Uterus (tissue), 4 donors: ENCODE measurements around the gene DAD1. TPM values are rescaled to one million over a fixed set of nuclear protein-coding genes. Genes with fewer than 3 reads are reported as not detected.
"Not testable (repeated sequence)": the region's sequence is repeated elsewhere in the genome, so short reads cannot be mapped to it uniquely, and the experiment has no call there.

Experiments
- DNase-seq, 2 donors: peaks; one replicate each; pipeline ENCODE4 v3.0.0-alpha.2; 2019 to 2020
- H3K27ac ChIP-seq, 2 donors: fragments of 200-600 bp; sonication (generic); 1 replicate in 1 of 2; 2 replicates in 1 of 2; pipeline ENCODE4 v1.5.1; 2016 to 2018
- H3K27me3 ChIP-seq, 2 donors: fragments of 200-600 bp; sonication (generic); one replicate each; pipeline ENCODE4 v1.5.1; 2018 to 2019; ENCODE audit warnings: control low read depth in 1 of 2
- H3K36me3 ChIP-seq, 2 donors: fragments of 200-600 bp; sonication (generic); one replicate each; pipeline ENCODE4 v1.5.1; 2019; ENCODE audit warnings: control low read depth in 1 of 2
- H3K4me1 ChIP-seq, 2 donors: fragments of 200-600 bp; sonication (generic); one replicate each; pipeline ENCODE4 v1.5.1; 2018 to 2019; ENCODE audit warnings: control low read depth in 1 of 2
- H3K4me3 ChIP-seq, 2 donors: fragments of 200-600 bp; sonication (generic); 1 replicate in 1 of 2; 2 replicates in 1 of 2; pipeline ENCODE4 v1.5.1; 2018 to 2019; ENCODE audit warnings: mild to moderate bottlenecking in 1 of 2
- H3K9me3 ChIP-seq, 2 donors: fragments of 200-600 bp; sonication (generic); one replicate each; pipeline ENCODE4 v1.5.1; 2019; ENCODE audit warnings: control low read depth in 1 of 2
- POLR2A ChIP-seq, 2 donors: fragments of 450-650 bp; IDR thresholded peaks; one replicate each; pipeline ENCODE4 v1.6.1; 2016; ENCODE audit warnings: antibody characterized with exemption in 2 of 2, mild to moderate bottlenecking in 1 of 2, moderate library complexity in 1 of 2
- intact Hi-C: fragments of 100-400 bp; cut with DNase I; formaldehyde crosslinking; loops from one replicate; pipeline ENCODE4 v1.15.1; 2023; ENCODE audit warnings: low total_unique reads
- total RNA-seq, 4 donors: library from RNA; depleted of rRNA in 3 of 4; stranded (reverse); fragments of >200 nt in 3 of 4; gene quantifications; one replicate each; pipeline versions ENCODE4 v1.1.0 to v1.2.4, GENCODE V29; 2014 to 2023
- TF ChIP-seq, protein P1 (sequence below), 4 experiments: fragments of 200-600 bp in 2 of 4; fragments of 450-650 bp in 2 of 4; sonication (generic) in 2 of 4; IDR thresholded peaks; one replicate each; pipeline ENCODE4 v1.5.1; 2016 to 2019; ENCODE audit warnings: antibody characterized with exemption in 4 of 4, mild to moderate bottlenecking in 2 of 4, moderate library complexity in 1 of 4
- donor health status: DM: yes; HTN: yes; CAD: no.

Gene DAD1
- total RNA-seq, 4 donors from 2014 or later: 92.2 to 375 (median 207) TPM

- DNase-seq: no peak
- Histone ChIP-seq H3K4me3 (no peak overlapping the region), H3K36me3 (no peaks in the 10 kb centered on the region), H3K27ac (no peak overlapping the region), H3K27me3 (no peaks in the 10 kb centered on the region), H3K4me1 (peaks cover 0 to 8% of the 10 kb centered on the region in 2 donors), H3K9me3 (no peaks in the 10 kb centered on the region)
- no peak for TF ChIP-seq POLR2A (IDR thresholded peaks at IDR 0.05)
- TF ChIP-seq, protein P1, sequence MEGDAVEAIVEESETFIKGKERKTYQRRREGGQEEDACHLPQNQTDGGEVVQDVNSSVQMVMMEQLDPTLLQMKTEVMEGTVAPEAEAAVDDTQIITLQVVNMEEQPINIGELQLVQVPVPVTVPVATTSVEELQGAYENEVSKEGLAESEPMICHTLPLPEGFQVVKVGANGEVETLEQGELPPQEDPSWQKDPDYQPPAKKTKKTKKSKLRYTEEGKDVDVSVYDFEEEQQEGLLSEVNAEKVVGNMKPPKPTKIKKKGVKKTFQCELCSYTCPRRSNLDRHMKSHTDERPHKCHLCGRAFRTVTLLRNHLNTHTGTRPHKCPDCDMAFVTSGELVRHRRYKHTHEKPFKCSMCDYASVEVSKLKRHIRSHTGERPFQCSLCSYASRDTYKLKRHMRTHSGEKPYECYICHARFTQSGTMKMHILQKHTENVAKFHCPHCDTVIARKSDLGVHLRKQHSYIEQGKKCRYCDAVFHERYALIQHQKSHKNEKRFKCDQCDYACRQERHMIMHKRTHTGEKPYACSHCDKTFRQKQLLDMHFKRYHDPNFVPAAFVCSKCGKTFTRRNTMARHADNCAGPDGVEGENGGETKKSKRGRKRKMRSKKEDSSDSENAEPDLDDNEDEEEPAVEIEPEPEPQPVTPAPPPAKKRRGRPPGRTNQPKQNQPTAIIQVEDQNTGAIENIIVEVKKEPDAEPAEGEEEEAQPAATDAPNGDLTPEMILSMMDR (IDR thresholded peaks at IDR 0.05): no peak
- intact Hi-C loops: loop anchor here (5.0 to 10.0 kb wide), 2 partner anchors 145 to 287 kb away; no protein-coding TSS in a partner anchor
These were observed 21.6 kb downstream of the DAD1 start for GRCh38 chr14:22567437-22567836.

GRCh38 chr14:22566845-22567244, 22.2 kb downstream of the DAD1 start:
- H3K27ac ChIP-seq: peak overlapping the region in 1 of 2 donors; percentile 64
- TF ChIP-seq, protein P1 (IDR thresholded peaks at IDR 0.05): no peak
- no peak for TF ChIP-seq POLR2A (IDR thresholded peaks at IDR 0.05)
- H3K36me3 ChIP-seq: no peaks in the 10 kb centered on the region
- DNase-seq: no peak
- H3K4me1 ChIP-seq: peaks cover 0 to 8% of the 10 kb centered on the region in 2 donors
- intact Hi-C loops: loop anchor here (5.0 to 10.0 kb wide), 2 partner anchors 145 to 288 kb away; no protein-coding TSS in a partner anchor
- no peaks in the 10 kb centered on the region for H3K9me3 ChIP-seq
- H3K27me3 ChIP-seq: no peaks in the 10 kb centered on the region
- no peak overlapping the region for H3K4me3 ChIP-seq

GRCh38 chr14:22566266-22566665, 22.8 kb downstream of the DAD1 start:
- H3K9me3 ChIP-seq, H3K27me3 ChIP-seq, H3K4me3 ChIP-seq, DNase-seq, H3K36me3 ChIP-seq, H3K4me1 ChIP-seq: not testable (repeated sequence)
- peak overlapping the region in 1 of 2 donors; percentile 64 for H3K27ac ChIP-seq
- intact Hi-C loops: loop anchor here (5.0 to 10.0 kb wide), 2 partner anchors 146 to 289 kb away; no protein-coding TSS in a partner anchor

DNA sequence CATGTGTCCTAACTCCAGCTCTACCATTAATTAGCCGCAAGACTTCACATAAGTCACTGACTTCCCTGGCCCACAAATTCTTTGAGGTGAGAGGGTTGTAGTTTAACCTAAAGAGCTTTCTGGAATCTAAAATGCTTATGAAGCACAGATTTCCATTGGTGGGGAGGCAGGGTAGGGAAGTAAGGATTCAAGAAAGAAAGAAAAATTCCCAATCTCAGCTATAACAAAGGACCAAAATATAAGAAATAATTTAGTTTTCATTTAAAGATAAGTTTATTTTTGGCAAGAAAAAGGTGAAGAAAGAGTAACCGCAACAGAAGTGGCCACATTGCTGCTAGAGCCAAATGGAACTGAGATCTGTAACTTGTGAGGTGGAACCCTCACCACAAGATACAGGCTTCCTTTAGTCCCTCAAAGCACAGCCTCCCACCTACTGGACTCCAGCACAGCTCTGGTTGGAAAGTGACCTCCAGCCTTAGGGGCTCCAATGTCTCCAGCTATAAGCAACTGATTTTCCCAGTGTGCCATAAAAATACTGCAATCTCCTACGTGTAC, 23.6 kb downstream of the DAD1 start:
- Histone ChIP-seq H3K36me3 (no peaks in the 10 kb centered on the region), H3K4me3 (no peak overlapping the region), H3K4me1 (peaks cover 0 to 8% of the 10 kb centered on the region in 2 donors), H3K27ac (peak overlapping the region; percentile 38 to 64), H3K9me3 (no peaks in the 10 kb centered on the region), H3K27me3 (no peaks in the 10 kb centered on the region)
- TF ChIP-seq, protein P1 (IDR thresholded peaks at IDR 0.05): no peak
- no peak for TF ChIP-seq POLR2A (IDR thresholded peaks at IDR 0.05)
- no peak for DNase-seq
- intact Hi-C loops: loop anchor here (5.0 to 10.0 kb wide), 2 partner anchors 147 to 289 kb away; no protein-coding TSS in a partner anchor

GRCh38 chr14:22564463-22564862, 24.6 kb downstream of the DAD1 start:
- Histone ChIP-seq H3K27ac (peak overlapping the region; percentile 38 to 64), H3K9me3 (no peaks in the 10 kb centered on the region), H3K27me3 (no peaks in the 10 kb centered on the region), H3K36me3 (no peaks in the 10 kb centered on the region), H3K4me1 (peaks cover 0 to 8% of the 10 kb centered on the region in 2 donors), H3K4me3 (no peak overlapping the region)
- TF ChIP-seq, protein P1 (IDR thresholded peaks at IDR 0.05): no peak
- no peak for TF ChIP-seq POLR2A (IDR thresholded peaks at IDR 0.05)
- DNase-seq: no peak
- intact Hi-C loops: loop anchor here (10.0 kb wide), 1 partner anchor 290 kb away; no protein-coding TSS in a partner anchor
